ENCODE data around the gene SEPTIN10.

SEPTIN10 gene

DNA sequence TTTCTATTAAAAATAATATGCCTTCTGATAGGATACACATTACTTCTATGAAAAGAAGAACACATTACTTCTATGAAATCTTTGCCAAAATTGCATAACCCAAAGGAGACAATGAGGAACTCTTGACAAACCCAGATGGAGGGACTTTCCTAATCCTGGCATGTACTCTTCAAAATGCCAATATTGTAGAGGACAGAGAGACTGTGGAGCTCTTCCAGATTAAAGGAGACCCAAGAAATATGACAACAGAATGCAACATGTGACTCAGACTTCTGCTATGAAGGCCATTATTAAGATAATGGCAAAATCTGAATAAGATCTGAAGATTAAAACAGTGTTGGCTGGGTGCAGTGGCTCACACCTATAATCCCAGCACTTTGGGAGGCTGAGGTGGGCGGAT, 22.6 kb upstream of the SEPTIN10 start:
- no peak for TF ChIP-seq ESRRG (CRISPR knock-in tag; IDR thresholded peaks at IDR 0.05)
- TF ChIP-seq, protein P1, sequence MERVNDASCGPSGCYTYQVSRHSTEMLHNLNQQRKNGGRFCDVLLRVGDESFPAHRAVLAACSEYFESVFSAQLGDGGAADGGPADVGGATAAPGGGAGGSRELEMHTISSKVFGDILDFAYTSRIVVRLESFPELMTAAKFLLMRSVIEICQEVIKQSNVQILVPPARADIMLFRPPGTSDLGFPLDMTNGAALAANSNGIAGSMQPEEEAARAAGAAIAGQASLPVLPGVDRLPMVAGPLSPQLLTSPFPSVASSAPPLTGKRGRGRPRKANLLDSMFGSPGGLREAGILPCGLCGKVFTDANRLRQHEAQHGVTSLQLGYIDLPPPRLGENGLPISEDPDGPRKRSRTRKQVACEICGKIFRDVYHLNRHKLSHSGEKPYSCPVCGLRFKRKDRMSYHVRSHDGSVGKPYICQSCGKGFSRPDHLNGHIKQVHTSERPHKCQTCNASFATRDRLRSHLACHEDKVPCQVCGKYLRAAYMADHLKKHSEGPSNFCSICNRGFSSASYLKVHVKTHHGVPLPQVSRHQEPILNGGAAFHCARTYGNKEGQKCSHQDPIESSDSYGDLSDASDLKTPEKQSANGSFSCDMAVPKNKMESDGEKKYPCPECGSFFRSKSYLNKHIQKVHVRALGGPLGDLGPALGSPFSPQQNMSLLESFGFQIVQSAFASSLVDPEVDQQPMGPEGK (CRISPR knock-in tag; IDR thresholded peaks at IDR 0.05; ENCODE audit: borderline replicate concordance) = no peak
- no peak for TF ChIP-seq ZNF8 (CRISPR knock-in tag; IDR thresholded peaks at IDR 0.05)
- TF ChIP-seq, protein P2, sequence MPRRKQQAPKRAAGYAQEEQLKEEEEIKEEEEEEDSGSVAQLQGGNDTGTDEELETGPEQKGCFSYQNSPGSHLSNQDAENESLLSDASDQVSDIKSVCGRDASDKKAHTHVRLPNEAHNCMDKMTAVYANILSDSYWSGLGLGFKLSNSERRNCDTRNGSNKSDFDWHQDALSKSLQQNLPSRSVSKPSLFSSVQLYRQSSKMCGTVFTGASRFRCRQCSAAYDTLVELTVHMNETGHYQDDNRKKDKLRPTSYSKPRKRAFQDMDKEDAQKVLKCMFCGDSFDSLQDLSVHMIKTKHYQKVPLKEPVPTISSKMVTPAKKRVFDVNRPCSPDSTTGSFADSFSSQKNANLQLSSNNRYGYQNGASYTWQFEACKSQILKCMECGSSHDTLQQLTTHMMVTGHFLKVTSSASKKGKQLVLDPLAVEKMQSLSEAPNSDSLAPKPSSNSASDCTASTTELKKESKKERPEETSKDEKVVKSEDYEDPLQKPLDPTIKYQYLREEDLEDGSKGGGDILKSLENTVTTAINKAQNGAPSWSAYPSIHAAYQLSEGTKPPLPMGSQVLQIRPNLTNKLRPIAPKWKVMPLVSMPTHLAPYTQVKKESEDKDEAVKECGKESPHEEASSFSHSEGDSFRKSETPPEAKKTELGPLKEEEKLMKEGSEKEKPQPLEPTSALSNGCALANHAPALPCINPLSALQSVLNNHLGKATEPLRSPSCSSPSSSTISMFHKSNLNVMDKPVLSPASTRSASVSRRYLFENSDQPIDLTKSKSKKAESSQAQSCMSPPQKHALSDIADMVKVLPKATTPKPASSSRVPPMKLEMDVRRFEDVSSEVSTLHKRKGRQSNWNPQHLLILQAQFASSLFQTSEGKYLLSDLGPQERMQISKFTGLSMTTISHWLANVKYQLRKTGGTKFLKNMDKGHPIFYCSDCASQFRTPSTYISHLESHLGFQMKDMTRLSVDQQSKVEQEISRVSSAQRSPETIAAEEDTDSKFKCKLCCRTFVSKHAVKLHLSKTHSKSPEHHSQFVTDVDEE (CRISPR knock-in tag; IDR thresholded peaks at IDR 0.05) = no peak
- no peak for TF ChIP-seq ARNTL (CRISPR knock-in tag; IDR thresholded peaks at IDR 0.05; ENCODE audit: borderline replicate concordance, low read depth)
- no peak for TF ChIP-seq ZFP3 (CRISPR knock-in tag; IDR thresholded peaks at IDR 0.05)
- TF ChIP-seq GLIS3 (CRISPR knock-in tag; IDR thresholded peaks at IDR 0.05) = no peak
- TF ChIP-seq, protein P3, sequence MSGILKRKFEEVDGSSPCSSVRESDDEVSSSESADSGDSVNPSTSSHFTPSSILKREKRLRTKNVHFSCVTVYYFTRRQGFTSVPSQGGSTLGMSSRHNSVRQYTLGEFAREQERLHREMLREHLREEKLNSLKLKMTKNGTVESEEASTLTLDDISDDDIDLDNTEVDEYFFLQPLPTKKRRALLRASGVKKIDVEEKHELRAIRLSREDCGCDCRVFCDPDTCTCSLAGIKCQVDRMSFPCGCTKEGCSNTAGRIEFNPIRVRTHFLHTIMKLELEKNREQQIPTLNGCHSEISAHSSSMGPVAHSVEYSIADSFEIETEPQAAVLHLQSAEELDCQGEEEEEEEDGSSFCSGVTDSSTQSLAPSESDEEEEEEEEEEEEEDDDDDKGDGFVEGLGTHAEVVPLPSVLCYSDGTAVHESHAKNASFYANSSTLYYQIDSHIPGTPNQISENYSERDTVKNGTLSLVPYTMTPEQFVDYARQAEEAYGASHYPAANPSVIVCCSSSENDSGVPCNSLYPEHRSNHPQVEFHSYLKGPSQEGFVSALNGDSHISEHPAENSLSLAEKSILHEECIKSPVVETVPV (CRISPR knock-in tag; IDR thresholded peaks at IDR 0.05) = no peak
- TF ChIP-seq ZFP30 (CRISPR knock-in tag; IDR thresholded peaks at IDR 0.05) = no peak
- no peak for TF ChIP-seq BACH2 (CRISPR knock-in tag; IDR thresholded peaks at IDR 0.05; ENCODE audit: borderline replicate concordance)
- no peak for TF ChIP-seq ISL1 (CRISPR knock-in tag; IDR thresholded peaks at IDR 0.05)
- no peak for TF ChIP-seq ZNF70 (CRISPR knock-in tag; IDR thresholded peaks at IDR 0.05)
- no peak for TF ChIP-seq PPARA (CRISPR knock-in tag; IDR thresholded peaks at IDR 0.05; ENCODE audit: borderline replicate concordance)
- no peak for TF ChIP-seq TOX (CRISPR knock-in tag; IDR thresholded peaks at IDR 0.05; ENCODE audit: borderline replicate concordance)
- TF ChIP-seq, protein P4, sequence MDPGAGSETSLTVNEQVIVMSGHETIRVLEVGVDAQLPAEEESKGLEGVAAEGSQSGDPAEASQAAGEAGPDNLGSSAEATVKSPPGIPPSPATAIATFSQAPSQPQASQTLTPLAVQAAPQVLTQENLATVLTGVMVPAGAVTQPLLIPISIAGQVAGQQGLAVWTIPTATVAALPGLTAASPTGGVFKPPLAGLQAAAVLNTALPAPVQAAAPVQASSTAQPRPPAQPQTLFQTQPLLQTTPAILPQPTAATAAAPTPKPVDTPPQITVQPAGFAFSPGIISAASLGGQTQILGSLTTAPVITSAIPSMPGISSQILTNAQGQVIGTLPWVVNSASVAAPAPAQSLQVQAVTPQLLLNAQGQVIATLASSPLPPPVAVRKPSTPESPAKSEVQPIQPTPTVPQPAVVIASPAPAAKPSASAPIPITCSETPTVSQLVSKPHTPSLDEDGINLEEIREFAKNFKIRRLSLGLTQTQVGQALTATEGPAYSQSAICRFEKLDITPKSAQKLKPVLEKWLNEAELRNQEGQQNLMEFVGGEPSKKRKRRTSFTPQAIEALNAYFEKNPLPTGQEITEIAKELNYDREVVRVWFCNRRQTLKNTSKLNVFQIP (CRISPR knock-in tag; IDR thresholded peaks at IDR 0.05; ENCODE audit: borderline replicate concordance, low read depth) = no peak
- TF ChIP-seq ZNF565 (CRISPR knock-in tag; conservative IDR thresholded peaks at IDR 0.05; ENCODE audit: low read depth) = no peak
- TF ChIP-seq ZC3H10 (CRISPR knock-in tag; IDR thresholded peaks at IDR 0.05) = no peak
- TF ChIP-seq, protein P5, sequence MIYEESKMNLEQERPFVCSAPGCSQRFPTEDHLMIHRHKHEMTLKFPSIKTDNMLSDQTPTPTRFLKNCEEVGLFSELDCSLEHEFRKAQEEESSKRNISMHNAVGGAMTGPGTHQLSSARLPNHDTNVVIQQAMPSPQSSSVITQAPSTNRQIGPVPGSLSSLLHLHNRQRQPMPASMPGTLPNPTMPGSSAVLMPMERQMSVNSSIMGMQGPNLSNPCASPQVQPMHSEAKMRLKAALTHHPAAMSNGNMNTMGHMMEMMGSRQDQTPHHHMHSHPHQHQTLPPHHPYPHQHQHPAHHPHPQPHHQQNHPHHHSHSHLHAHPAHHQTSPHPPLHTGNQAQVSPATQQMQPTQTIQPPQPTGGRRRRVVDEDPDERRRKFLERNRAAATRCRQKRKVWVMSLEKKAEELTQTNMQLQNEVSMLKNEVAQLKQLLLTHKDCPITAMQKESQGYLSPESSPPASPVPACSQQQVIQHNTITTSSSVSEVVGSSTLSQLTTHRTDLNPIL (CRISPR knock-in tag; IDR thresholded peaks at IDR 0.05; ENCODE audit: low read depth) = no peak
- no peak for TF ChIP-seq RARB (CRISPR knock-in tag; IDR thresholded peaks at IDR 0.05)
- no peak for TF ChIP-seq TCF4 (CRISPR knock-in tag; IDR thresholded peaks at IDR 0.05; ENCODE audit: borderline replicate concordance)
- no peak for ATAC-seq

DNA sequence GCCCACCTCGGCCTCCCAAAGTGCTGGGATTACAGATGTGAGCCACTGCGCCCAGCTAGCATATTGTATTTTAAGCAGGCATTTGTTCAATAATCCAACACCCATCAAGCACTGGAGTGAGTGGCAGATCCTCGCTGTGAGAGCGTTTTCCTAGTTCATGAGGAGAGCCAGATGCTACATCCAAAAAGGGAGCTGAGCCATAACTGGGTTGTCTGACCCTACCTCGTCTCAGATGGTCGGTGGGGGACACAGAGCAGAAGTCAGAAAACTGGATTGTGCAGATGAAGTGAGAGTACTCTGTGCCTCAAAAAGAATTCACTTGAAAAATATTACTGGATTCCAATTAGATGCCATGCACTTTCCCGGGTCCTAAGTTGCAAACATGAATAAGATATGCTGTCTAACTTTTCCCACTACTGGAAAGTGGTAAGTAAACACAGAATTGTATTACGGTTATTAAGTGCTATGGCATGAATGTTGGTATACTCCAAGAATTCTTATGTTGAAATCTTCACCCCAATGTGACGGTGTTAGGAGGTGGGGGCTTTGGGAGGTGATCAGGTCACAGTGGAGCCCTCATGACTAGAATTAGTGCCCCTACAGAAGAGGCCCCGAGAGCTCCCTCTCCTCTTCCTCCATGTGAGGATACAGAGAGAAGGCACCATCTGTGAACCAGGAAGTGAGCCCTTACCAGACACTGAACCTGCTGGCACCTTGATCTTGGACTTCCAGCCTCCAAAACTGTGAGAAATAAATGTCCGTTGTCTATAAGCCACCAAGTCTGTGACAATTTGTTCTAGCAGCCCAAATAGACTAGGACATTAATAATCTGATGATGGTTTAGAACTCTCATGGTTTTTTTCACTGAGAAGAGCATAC, 21.9 kb upstream of the SEPTIN10 start:
- no peak for TF ChIP-seq ISL1 (CRISPR knock-in tag; IDR thresholded peaks at IDR 0.05)
- no peak for TF ChIP-seq ZFP3 (CRISPR knock-in tag; IDR thresholded peaks at IDR 0.05)
- TF ChIP-seq GLIS3 (CRISPR knock-in tag; IDR thresholded peaks at IDR 0.05) = no peak
- TF ChIP-seq, protein P1 (CRISPR knock-in tag; IDR thresholded peaks at IDR 0.05; ENCODE audit: borderline replicate concordance) = no peak
- no peak for TF ChIP-seq SNAI2 (CRISPR knock-in tag; IDR thresholded peaks at IDR 0.05)
- no peak for TF ChIP-seq ZNF8 (CRISPR knock-in tag; IDR thresholded peaks at IDR 0.05)
- no peak for TF ChIP-seq TOX (CRISPR knock-in tag; IDR thresholded peaks at IDR 0.05; ENCODE audit: borderline replicate concordance)
- TF ChIP-seq ZFP30 (CRISPR knock-in tag; IDR thresholded peaks at IDR 0.05) = no peak
- no peak for TF ChIP-seq TCF4 (CRISPR knock-in tag; IDR thresholded peaks at IDR 0.05; ENCODE audit: borderline replicate concordance)

More for the DNA sequence above, 21.9 kb upstream of the SEPTIN10 start:
- no peak for ATAC-seq
